GM19455 (cell line): Measurements from ENCODE around the gene FLNB.
"Not testable (repeated sequence)": the region's sequence is repeated elsewhere in the genome, so short reads cannot be mapped to it uniquely, and the experiment has no call there.

ENCODE experiments used
- ATAC-seq: cut with Tn5 transposase; IDR thresholded peaks from one replicate; pipeline ENCODE4 v1.9.1; 2021; ENCODE audit not compliant: unreplicated experiment

FLNB gene

DNA sequence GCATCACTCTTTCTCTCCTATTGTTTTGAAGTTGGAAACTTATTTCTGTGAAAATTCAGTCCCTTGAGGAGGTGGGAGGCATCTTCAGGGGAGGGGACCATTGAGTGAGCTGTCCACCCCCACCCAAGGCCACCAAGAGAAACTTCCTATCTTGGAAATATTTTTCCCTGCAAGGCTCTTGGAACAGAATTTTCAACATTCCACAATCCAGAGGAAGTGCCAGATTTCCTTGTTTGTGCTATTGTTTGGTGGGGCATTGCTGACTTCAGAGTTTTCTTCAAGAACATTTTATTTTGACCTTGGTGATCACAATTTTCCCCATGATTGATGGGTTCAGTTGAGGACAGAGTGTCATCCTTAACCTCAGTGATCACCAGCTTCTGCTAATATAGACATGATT lies 190.6 kb downstream of the FLNB start:
- no peak for ATAC-seq

DNA sequence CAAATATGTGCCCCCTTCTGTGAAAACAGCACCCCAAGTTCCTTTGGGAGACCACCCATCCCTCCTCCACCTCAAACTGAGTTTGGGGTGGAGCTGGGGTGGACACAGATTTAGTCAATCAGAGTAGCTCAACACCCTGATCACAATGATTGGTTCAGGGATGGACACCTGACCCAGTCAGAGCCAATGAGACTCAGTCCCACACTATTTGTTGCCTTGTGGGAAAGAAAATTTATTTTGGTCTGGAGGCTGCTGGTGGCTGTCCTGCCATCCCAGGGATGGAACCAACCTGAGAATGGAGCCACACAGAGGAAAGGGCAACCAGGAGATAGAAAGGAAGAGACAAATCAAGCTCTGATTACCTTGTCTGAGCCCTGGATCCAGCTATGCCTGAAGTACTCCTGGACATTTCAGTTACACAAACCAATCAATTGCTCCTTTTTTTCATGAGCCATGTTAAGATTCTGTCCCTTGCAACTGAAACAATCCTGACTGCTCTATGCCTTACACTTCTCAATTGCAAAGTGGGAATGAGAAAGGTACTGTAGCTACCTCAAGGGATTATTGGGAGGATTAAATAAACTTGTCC lies 192.0 kb downstream of the FLNB start:
- no peak for ATAC-seq

GRCh38 chr3:58200846-58201355 lies 192.7 kb downstream of the FLNB start:
- ATAC-seq = no peak

GRCh38 chr3:58201451-58201850 lies 193.2 kb downstream of the FLNB start:
- ATAC-seq = not testable (repeated sequence)

- peak; percentile 71 for ATAC-seq
Observed at GRCh38 chr3:58202917-58203360, 194.7 kb downstream of the FLNB start.

DNA sequence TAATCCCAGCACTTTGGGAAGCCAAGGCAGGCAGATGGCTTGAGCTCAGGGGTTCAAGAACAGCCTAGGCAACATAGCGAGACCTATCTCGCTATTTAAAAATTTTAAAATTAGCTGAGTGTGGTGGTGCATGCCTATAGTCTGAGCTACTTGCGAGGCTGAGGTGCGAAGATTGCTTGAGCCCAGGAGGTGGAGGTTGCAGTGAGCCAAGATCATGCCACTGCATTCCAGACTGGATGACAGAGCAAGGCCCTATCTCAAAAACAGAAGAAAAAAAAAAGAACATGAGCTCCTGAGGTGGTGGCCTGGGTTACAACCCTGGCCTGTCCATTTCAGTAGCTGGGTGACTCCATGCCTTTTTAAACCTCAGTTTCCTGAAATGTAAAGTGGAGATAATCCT lies 195.3 kb downstream of the FLNB start:
- ATAC-seq = no peak

DNA sequence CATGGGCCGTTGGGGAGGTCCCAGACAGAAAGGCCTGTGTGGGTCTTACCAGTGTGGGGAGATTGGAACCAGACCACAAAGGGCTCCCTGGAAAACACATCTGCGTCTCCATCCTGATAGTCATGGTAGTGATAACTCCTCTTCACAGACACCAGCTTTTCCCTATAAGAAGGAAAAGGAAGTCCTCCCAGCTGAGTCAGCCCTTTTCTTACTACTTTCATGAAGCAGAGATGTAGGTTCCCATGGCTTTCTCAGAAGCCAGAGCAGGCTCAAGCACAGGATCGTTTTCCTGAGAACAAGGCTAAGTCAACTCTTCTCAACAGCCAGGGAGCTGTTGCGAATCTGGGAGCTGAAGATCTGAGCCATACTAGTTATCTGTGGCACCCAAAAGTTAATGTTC lies 196.5 kb downstream of the FLNB start:
- no peak for ATAC-seq

DNA sequence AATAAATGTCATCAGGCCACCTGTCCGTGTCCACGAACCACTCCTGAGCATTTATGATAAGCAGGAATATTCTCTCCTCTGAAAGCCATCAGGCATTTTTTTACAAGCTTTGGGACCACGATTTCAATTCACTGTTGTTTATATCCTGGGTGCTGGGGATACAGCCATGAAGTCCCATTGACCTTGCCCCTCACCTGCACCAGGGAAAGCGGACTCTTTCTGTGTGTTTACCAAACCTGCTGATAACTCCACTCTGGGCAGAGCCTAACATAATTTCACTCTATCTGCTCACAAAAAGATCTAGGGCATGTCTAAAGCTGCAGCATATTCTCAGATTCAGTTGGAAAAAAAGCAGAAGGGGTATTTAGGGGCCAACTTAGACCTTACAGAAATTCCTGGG lies 197.8 kb downstream of the FLNB start:
- no peak for ATAC-seq

GRCh38 chr3:58206406-58207011 lies 198.3 kb downstream of the FLNB start:
- no peak for ATAC-seq

DNA sequence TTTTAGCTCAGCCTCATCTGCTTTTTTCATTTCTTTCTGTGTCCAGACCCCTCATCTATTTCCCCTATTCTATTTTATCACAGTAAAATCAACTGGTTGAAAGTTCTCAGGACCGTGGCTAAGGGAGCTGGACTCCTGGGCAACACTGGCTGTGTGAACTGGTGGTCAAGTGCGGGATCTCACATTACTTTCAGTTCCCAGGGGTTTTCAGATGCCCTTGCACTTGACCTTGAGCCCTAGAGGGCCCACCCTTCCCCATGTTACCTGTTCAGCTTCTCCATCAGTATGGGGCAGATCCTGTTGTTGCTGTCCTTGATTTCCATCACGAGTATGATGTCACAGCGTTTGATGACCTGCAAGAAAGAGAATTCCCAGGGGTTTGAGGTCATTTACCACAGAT lies 199.7 kb downstream of the FLNB start:
- ATAC-seq = no peak

DNA sequence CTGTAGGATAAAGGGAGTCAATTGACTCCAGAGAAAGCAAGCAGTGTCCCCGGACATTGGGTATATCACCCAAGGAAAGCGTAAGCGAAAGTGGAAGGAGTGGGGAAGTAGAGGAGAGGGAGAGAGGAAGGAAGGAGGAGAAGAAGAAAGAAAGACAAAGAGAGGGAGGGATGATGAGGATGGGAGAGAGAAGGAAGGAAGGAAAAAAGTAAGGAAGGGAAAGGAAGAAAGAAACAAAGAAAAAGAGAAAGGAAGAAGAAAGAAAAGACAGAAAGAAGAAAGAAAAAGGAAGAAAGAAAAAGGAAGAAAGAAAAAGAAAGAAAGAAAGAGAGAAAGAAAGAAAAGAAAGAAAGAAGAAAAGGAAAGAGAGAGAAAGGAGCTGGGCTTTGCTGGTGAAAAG lies 201.7 kb downstream of the FLNB start:
- no peak for ATAC-seq

GRCh38 chr3:58210761-58211460 lies 202.7 kb downstream of the FLNB start, which contains the start of gene DNASE1L3:
Gene DNASE1L3 (minus strand): TSS chr3:58210972. CDS start chr3:58210906, 66 bp downstream.
- no peak for ATAC-seq

GRCh38 chr3:58214484-58215316 lies 206.5 kb downstream of the FLNB start:
- ATAC-seq = peak; percentile 72

DNA sequence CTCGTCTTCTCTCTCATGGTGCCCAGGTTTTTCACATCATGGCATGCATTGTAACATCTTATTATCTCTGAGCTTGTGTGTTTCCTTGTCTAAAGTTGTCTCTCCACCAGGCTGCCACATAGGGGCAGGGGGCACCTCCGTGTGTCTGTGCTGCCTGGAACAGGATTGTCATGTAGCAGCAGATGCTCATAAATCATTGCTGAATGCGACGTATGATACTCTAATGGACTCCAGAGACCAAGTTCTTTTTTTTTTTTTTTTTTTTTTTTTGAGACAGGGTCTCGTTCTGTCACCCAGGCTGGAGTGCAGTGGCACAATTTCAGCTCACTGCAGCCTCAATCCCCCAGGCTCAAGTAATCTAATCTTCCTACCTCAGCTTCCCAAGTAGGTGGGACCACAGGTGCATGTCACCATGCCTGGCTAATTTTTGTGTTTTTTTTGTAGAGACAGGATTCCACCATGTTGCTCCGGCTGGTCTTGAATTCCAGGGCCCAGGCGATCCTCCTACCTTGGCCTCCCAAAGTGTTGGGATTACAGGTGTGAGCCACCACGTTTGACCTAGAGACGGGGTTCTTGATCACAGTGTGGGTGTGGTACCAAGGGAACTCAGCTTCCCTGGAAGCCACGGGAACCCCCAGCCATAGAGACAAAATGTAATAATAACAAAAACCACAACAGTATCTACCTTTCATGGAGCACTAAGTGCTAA lies 207.2 kb downstream of the FLNB start:
- no peak for ATAC-seq

DNA sequence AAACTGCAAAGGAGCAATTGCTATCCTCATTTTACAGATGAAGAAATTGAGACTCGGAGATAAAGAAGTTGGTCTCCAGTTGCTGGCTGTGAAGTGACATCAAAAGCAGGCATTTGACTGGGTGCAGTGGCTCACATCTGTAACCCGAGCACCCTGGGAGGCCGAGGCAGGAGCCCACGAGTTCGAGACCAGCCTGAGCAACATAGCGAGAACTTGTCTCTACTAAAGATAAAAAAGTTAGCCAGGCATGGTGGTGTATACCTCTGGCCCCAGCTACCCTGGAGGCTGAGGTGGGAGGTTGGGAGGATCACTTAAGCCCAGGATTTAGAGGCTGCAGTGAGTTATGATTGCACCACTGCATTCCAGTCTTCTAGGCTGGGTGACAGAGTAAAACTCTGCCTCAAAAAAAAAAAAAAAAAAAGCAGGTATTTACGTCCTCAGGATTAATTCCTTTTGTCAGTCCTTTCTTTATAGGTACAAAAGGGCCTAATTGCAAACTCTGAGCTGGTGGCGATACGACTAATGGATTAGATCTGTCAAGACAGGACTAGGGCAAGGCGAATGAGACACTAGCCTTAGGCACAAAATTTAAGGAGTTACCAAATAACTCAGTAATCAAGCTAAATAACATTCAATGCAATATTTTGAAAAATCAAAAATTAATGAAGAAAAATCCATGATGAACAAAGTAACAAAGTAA lies 208.4 kb downstream of the FLNB start:
- ATAC-seq = no peak

- peak; percentile 57 for ATAC-seq
Observed at GRCh38 chr3:58217209-58217811, 209.1 kb downstream of the FLNB start.

DNA sequence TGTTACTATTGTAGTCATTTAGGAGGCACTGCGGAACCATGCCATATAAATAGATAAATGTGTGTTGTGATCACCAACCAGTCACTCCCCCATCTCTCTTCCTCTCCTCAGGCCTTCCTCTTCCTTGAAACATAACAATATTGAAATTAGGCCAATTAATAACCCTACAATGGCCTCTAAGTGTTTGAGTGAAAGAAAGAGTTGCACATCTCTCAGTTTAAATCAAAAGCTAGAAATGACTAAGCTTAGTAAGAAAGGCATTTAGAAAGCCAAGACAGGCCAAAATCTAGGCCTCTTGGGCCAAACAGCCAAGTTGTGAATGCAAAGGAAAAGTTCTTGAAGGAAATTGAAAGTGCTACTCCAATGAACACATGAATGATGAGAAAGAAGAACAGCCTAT lies 210.7 kb downstream of the FLNB start:
- ATAC-seq = no peak
